Gastroesophageal sphincter (tissue), 4 donors: Measurements from ENCODE around the gene ST7. TPM values are rescaled to one million over a fixed set of nuclear protein-coding genes. Genes with fewer than 3 reads are reported as not detected.
A peak's percentile ranks its signal among the peaks of the same experiment; 100 is the strongest.

Source experiments
- ATAC-seq: fragments of 150-250 bp; one replicate; pipeline ENCODE4 v1.9.1; 2016; ENCODE audit warnings: mild to moderate bottlenecking, moderate library complexity
- H3K27ac ChIP-seq, 4 donors: fragments of 200-600 bp; sonication (generic) in 3 of 4; 1 replicate in 3 of 4; 2 replicates in 1 of 4; pipeline ENCODE4 v1.5.1; 2016 to 2019
- H3K27me3 ChIP-seq: fragments of 200-600 bp; sonication (generic); one replicate; pipeline ENCODE4 v1.5.1; 2019
- H3K36me3 ChIP-seq, 2 donors: fragments of 200-600 bp; sonication (generic); one replicate each; pipeline ENCODE4 v1.5.1; 2019; ENCODE audit warnings: control low read depth in 1 of 2
- H3K4me1 ChIP-seq, 3 donors: fragments of 200-600 bp; sonication (generic); 1 replicate in 2 of 3; 2 replicates in 1 of 3; pipeline ENCODE4 v1.5.1; 2016 to 2019; ENCODE audit warnings: control low read depth in 2 of 3
- H3K4me3 ChIP-seq, 2 donors: fragments of 200-600 bp; sonication (generic); one replicate each; pipeline ENCODE4 v1.5.1; 2019; ENCODE audit warnings: mild to moderate bottlenecking in 1 of 2, moderate library complexity in 1 of 2
- H3K9me3 ChIP-seq, 3 donors: fragments of 200-600 bp; sonication (generic); one replicate each; pipeline ENCODE4 v1.5.1; 2017 to 2019; ENCODE audit warnings: control low read depth in 2 of 3
- CTCF ChIP-seq, 4 experiments: fragments of 200-600 bp in 2 of 4; fragments of 450-650 bp in 2 of 4; sonication (generic) in 1 of 4; IDR thresholded peaks; one replicate each; pipeline ENCODE4 v1.5.1; 2017 to 2019; ENCODE audit warnings: antibody characterized with exemption in 4 of 4, mild to moderate bottlenecking in 2 of 4, moderate library complexity in 2 of 4
- EP300 ChIP-seq: sonication (generic); formaldehyde crosslinking; IDR thresholded peaks from one replicate; pipeline ENCODE4 v1.6.1; 2017; ENCODE audit warnings: antibody characterized with exemption, mild to moderate bottlenecking
- POLR2A ChIP-seq, 2 donors: fragments of 450-650 bp; IDR thresholded peaks; one replicate each; pipeline ENCODE4 v1.6.1; 2017; ENCODE audit warnings: antibody characterized with exemption in 2 of 2, mild to moderate bottlenecking in 2 of 2, moderate library complexity in 1 of 2
- POLR2AphosphoS5 ChIP-seq: sonication (generic); formaldehyde crosslinking; IDR thresholded peaks from one replicate; pipeline ENCODE4 v1.6.1; 2017; ENCODE audit warnings: antibody characterized with exemption
- WGBS, 2 donors: methylation state at CpG; one replicate each; pipeline ENCODE4 v1.1.5; 2018; ENCODE audit warnings: low coverage in 1 of 2; 5-methylcytosine and 5-hydroxymethylcytosine counted together
- total RNA-seq, 4 donors: library from RNA; depleted of rRNA; stranded (reverse); fragments of >200 nt; gene quantifications; one replicate each; pipeline ENCODE4 v1.1.0, GENCODE V29; 2016

The ST7 gene
- total RNA-seq, 4 donors from 2014 or later = 19.1 to 43.9 (median 24.2) TPM

DNA sequence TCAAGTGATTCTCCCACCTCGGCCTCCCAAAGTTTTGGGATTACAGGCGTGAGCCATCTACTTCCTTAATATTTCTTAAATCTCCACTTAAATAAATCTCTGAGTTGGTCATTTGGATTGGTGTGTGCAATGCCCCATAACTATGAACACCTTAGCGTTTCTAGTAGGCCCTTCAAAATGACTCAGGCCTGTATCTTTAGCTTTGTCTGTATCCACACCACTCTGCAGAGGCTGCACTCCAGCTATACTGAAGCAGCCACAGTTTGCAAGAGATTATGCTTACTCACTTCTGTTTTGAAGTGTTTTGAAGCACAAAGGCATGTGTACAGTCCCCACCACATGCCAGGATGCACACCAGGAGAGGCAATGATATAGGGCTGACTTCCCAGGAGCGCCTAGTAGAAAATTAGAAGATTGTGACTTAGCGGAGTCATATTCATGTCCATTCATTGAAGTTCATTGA, 2.4 kb upstream of the ST7 start:
- H3K27me3 ChIP-seq = no peaks in the 10 kb centered on the region
- H3K4me1 ChIP-seq = peaks cover 0 to 29% (median 11%) of the 10 kb centered on the region in 3 donors
- no peaks in the 10 kb centered on the region for H3K36me3 ChIP-seq
- WGBS, 2 donors = 90 to 94% methylated on average over 2 to 5 of the region's 5 CpGs
- TF ChIP-seq EP300 (no peak), CTCF (IDR thresholded peaks at IDR 0.05) (no peak), POLR2AphosphoS5 (no peak)
- no peaks in the 10 kb centered on the region for H3K9me3 ChIP-seq
- H3K27ac ChIP-seq = no peak overlapping the region
- H3K4me3 ChIP-seq = no peak overlapping the region
- ATAC-seq = no peak

DNA sequence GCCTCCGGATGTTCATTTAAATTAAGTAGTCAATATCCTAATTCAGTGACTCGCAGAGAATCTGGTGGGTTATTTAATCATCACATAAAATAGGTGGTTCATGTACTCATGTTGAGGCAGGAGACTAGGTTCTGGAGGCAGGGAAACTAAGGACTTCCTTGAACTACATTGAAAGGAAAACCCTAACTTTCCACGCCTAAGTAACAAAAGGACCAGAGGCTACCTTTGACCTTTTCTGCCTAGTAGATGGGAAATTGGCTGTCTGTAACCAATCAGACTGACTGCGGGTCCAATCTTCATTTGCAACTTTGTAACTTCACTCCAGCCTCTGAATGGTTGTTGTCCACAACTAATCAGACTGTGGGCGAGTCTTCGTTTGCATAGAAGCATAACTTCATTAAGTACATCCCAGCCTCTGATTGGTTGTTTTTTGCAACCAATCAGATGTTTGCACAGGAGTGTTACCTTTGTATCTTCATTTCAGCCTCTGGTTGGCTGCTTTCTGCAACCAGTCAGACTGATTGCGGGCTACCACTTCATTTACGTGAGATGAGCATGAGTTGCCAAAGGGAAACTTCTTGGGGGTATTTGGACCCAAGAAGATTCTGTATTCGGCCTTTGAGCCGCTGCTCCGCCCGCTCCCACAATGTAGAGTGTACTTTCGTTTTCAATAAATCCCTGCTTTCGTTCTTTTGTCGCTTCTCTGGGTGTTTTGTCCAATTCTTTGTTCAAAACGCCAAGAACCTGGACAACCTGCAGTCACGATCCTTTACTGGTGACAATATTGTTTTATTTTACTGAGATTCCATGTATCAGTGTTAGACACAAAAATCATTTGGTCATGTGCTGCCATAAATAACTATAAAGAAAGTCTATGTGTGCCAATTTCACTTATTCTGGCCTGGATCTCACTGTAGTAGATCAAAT, 1.7 kb upstream of the ST7 start:
- no peak for TF ChIP-seq CTCF (IDR thresholded peaks at IDR 0.05)
- Histone ChIP-seq H3K36me3 (no peaks in the 10 kb centered on the region), H3K4me1 (peaks cover 4 to 36% (median 17%) of the 10 kb centered on the region in 3 donors), H3K4me3 (no peak overlapping the region), H3K27me3 (no peaks in the 10 kb centered on the region), H3K9me3 (no peaks in the 10 kb centered on the region), H3K27ac (peak overlapping the region in 1 of 4 donors; percentile 99)
- WGBS, 2 donors = 95 to 97% methylated on average over 17 of the region's 17 CpGs
- ATAC-seq = no peak

GRCh38 chr7:116952635-116953371, 498 bp upstream of the ST7 start:
- H3K4me1 ChIP-seq = peaks cover 4 to 41% (median 17%) of the 10 kb centered on the region in 3 donors
- no peaks in the 10 kb centered on the region for H3K9me3 ChIP-seq

More at GRCh38 chr7:116952635-116953371, 498 bp upstream of the ST7 start:
- TF ChIP-seq EP300 (no peak), POLR2A (IDR thresholded peaks at IDR 0.05) (no peak), POLR2AphosphoS5 (no peak), CTCF (IDR thresholded peaks at IDR 0.05) (no peak)
- no peak for ATAC-seq
- peak overlapping the region; percentile 54 to 86 for H3K4me3 ChIP-seq
- peak overlapping the region; percentile 84 to 100 (median 98) for H3K27ac ChIP-seq
- WGBS, 2 donors = 2 to 3% methylated on average over 6 to 19 of the region's 25 CpGs
- H3K36me3 ChIP-seq = no peaks in the 10 kb centered on the region
- no peaks in the 10 kb centered on the region for H3K27me3 ChIP-seq
